Liver (tissue), 9 donors: Measurements from ENCODE around the gene C19orf44. TPM values are rescaled to one million over a fixed set of nuclear protein-coding genes. Genes with fewer than 3 reads are reported as not detected.

ENCODE experiments used
- DNase-seq: peaks from one replicate; pipeline ENCODE4 v3.0.0-alpha.2; 2017; ENCODE audit warnings: low spot score
- H3K27ac ChIP-seq, 2 donors: one replicate each; pipeline ENCODE4 v1.7.0; 2013; ENCODE audit warnings: inconsistent platforms in 2 of 2, low read length in 2 of 2, control low read depth in 1 of 2, low read depth in 1 of 2, mild to moderate bottlenecking in 1 of 2
- H3K27me3 ChIP-seq, 4 donors: one replicate each; pipeline versions ENCODE4 v1.6.1 to v1.7.0; 2013; ENCODE audit warnings: low read length in 3 of 4, inconsistent platforms in 1 of 4, mild to moderate bottlenecking in 1 of 4, moderate library complexity in 1 of 4; ENCODE audit not compliant: control insufficient read depth in 4 of 4, insufficient read depth in 4 of 4
- H3K36me3 ChIP-seq, 4 donors: one replicate each; pipeline versions ENCODE4 v1.6.1 to v1.7.0; 2013; ENCODE audit warnings: low read length in 3 of 4, mild to moderate bottlenecking in 3 of 4, low read depth in 1 of 4, moderate library complexity in 1 of 4; ENCODE audit not compliant: control insufficient read depth in 4 of 4, insufficient read depth in 3 of 4
- H3K4me1 ChIP-seq, 4 donors: one replicate each; pipeline versions ENCODE4 v1.6.1 to v1.7.0; 2013; ENCODE audit warnings: low read length in 3 of 4, mild to moderate bottlenecking in 3 of 4, moderate library complexity in 1 of 4; ENCODE audit not compliant: control insufficient read depth in 4 of 4, insufficient read depth in 4 of 4
- H3K4me3 ChIP-seq, 3 donors: one replicate each; pipeline versions ENCODE4 v1.6.1 to v1.7.0; 2013; ENCODE audit warnings: low read length in 3 of 3, control low read depth in 1 of 3, low read depth in 1 of 3, mild to moderate bottlenecking in 1 of 3
- H3K9ac ChIP-seq, 2 donors: one replicate each; pipeline ENCODE4 v1.7.0; 2013; ENCODE audit warnings: low read length in 2 of 2, mild to moderate bottlenecking in 2 of 2, moderate library complexity in 2 of 2, control low read depth in 1 of 2, low read depth in 1 of 2
- H3K9me3 ChIP-seq, 4 donors: one replicate each; pipeline versions ENCODE4 v1.6.1 to v1.7.0; 2013; ENCODE audit warnings: low read length in 3 of 4; ENCODE audit not compliant: control insufficient read depth in 4 of 4
- EGR1 ChIP-seq, 2 donors: IDR thresholded peaks; 2 replicates each; pipeline ENCODE4 v1.6.1; 2016 to 2018; ENCODE audit warnings: antibody characterized with exemption in 2 of 2, low read depth in 2 of 2
- FOXA1 ChIP-seq: IDR thresholded peaks from 2 replicates; pipeline ENCODE4 v1.6.1; 2016; ENCODE audit warnings: antibody characterized with exemption
- FOXA2 ChIP-seq: IDR thresholded peaks from 2 replicates; pipeline ENCODE4 v1.6.1; 2016; ENCODE audit warnings: antibody characterized with exemption
- GABPA ChIP-seq, 2 donors: IDR thresholded peaks in 1 of 2; conservative IDR thresholded peaks in 1 of 2; 2 replicates each; pipeline ENCODE4 v1.6.1; 2016; ENCODE audit warnings: antibody characterized with exemption in 2 of 2, mild to moderate bottlenecking in 1 of 2, moderate library complexity in 1 of 2
- HNF4A ChIP-seq, 2 donors: conservative IDR thresholded peaks; 2 replicates each; pipeline ENCODE4 v1.6.1; 2016; ENCODE audit warnings: antibody characterized with exemption in 2 of 2, mild to moderate bottlenecking in 2 of 2
- HNF4G ChIP-seq: IDR thresholded peaks from 2 replicates; pipeline ENCODE4 v1.6.1; 2016; ENCODE audit warnings: antibody characterized with exemption
- JUND ChIP-seq, 2 donors: IDR thresholded peaks; 2 replicates each; pipeline ENCODE4 v1.6.1; 2016; ENCODE audit warnings: antibody characterized with exemption in 2 of 2
- MAX ChIP-seq: IDR thresholded peaks from 2 replicates; pipeline ENCODE4 v1.6.1; 2016; ENCODE audit warnings: antibody characterized with exemption
- NR2F2 ChIP-seq: IDR thresholded peaks from 2 replicates; pipeline ENCODE4 v1.6.1; 2016; ENCODE audit warnings: antibody characterized with exemption
- RAD21 ChIP-seq, 2 donors: IDR thresholded peaks; 2 replicates each; pipeline ENCODE4 v1.6.1; 2016; ENCODE audit warnings: antibody characterized with exemption in 2 of 2, mild to moderate bottlenecking in 2 of 2
- REST ChIP-seq: IDR thresholded peaks from 2 replicates; pipeline ENCODE4 v1.6.1; 2016; ENCODE audit warnings: antibody characterized with exemption, mild to moderate bottlenecking
- RXRA ChIP-seq, 2 donors: IDR thresholded peaks; 2 replicates each; pipeline ENCODE4 v1.6.1; 2017 to 2018; ENCODE audit warnings: antibody characterized with exemption in 2 of 2, mild to moderate bottlenecking in 1 of 2
- SP1 ChIP-seq: IDR thresholded peaks from 2 replicates; pipeline ENCODE4 v1.6.1; 2018; ENCODE audit warnings: antibody characterized with exemption, mild to moderate bottlenecking
- TAF1 ChIP-seq: conservative IDR thresholded peaks from 2 replicates; pipeline ENCODE4 v1.6.1; 2016; ENCODE audit warnings: antibody characterized with exemption, mild to moderate bottlenecking
- YY1 ChIP-seq: IDR thresholded peaks from 2 replicates; pipeline ENCODE4 v1.6.1; 2016; ENCODE audit warnings: antibody characterized with exemption, mild to moderate bottlenecking
- WGBS: extraction: QIAGEN DNeasy Blood & Tissue Kit; methylation state at CpG from one replicate; pipeline ENCODE4 v1.1.7; 2013; 5-methylcytosine and 5-hydroxymethylcytosine counted together
- polyA plus RNA-seq, 2 donors: library from polyadenylated mRNA; stranded (reverse) in 1 of 2; unstranded in 1 of 2; fragments of 200-250 nt in 1 of 2; fragments of >200 nt in 1 of 2; fragmentation: Nextera tagmentation in 1 of 2; extraction: Ambion mirVana in 1 of 2; gene quantifications; one replicate each; pipeline versions ENCODE4 v1.2.1 to v1.2.3, GENCODE V29; 2013 to 2015
- total RNA-seq, 2 donors: library from RNA; depleted of rRNA; stranded (reverse); fragments of >200 nt; gene quantifications; one replicate each; pipeline ENCODE4 v1.2.3, GENCODE V29; 2014
- TF ChIP-seq, protein P1 (sequence below): IDR thresholded peaks from 2 replicates; pipeline ENCODE4 v1.6.1; 2016; ENCODE audit warnings: antibody characterized with exemption
- TF ChIP-seq, protein P2 (sequence below): fragments of 150-350 bp; IDR thresholded peaks from 2 replicates; pipeline ENCODE4 v1.5.1; 2017; ENCODE audit warnings: improper control_type of control experiment, low read depth, low read length; ENCODE audit not compliant: missing input control
- TF ChIP-seq, protein P3 (sequence below): IDR thresholded peaks from 2 replicates; pipeline ENCODE4 v1.6.1; 2016; ENCODE audit warnings: antibody characterized with exemption
- donor health status: healthy.
- donor health status: healthy.
- donor health status: healthy.
- donor health status: healthy.
- donor health status: healthy.

Gene C19orf44
- total and polyA plus RNA-seq, 4 donors, result 0.89 to 3.0 (median 1.3) TPM

GRCh38 chr19:16476401-16476800 is 19.8 kb upstream of the C19orf44 start (continued):
- TF ChIP-seq, protein P1, sequence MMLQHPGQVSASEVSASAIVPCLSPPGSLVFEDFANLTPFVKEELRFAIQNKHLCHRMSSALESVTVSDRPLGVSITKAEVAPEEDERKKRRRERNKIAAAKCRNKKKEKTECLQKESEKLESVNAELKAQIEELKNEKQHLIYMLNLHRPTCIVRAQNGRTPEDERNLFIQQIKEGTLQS, result no peak
- TF ChIP-seq SP1 (no peak), RAD21 (IDR thresholded peaks at IDR 0.05) (no peak), TAF1 (no peak)
- TF ChIP-seq, protein P2, sequence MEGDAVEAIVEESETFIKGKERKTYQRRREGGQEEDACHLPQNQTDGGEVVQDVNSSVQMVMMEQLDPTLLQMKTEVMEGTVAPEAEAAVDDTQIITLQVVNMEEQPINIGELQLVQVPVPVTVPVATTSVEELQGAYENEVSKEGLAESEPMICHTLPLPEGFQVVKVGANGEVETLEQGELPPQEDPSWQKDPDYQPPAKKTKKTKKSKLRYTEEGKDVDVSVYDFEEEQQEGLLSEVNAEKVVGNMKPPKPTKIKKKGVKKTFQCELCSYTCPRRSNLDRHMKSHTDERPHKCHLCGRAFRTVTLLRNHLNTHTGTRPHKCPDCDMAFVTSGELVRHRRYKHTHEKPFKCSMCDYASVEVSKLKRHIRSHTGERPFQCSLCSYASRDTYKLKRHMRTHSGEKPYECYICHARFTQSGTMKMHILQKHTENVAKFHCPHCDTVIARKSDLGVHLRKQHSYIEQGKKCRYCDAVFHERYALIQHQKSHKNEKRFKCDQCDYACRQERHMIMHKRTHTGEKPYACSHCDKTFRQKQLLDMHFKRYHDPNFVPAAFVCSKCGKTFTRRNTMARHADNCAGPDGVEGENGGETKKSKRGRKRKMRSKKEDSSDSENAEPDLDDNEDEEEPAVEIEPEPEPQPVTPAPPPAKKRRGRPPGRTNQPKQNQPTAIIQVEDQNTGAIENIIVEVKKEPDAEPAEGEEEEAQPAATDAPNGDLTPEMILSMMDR, result no peak

- Histone ChIP-seq H3K27ac (no peak overlapping the region), H3K27me3 (no peaks in the 10 kb centered on the region), H3K9ac (no peak overlapping the region), H3K9me3 (peaks cover 0 to 3% (median 0%) of the 10 kb centered on the region in 4 donors), H3K36me3 (no peaks in the 10 kb centered on the region), H3K4me1 (peaks cover 0 to under 1% (median 0%) of the 10 kb centered on the region in 4 donors), H3K4me3 (no peak overlapping the region)
- no peak for DNase-seq
- TF ChIP-seq TAF1 (no peak), RXRA (IDR thresholded peaks at IDR 0.05) (no peak), HNF4G (no peak), FOXA2 (no peak), YY1 (no peak), JUND (IDR thresholded peaks at IDR 0.05) (no peak), HNF4A (conservative IDR thresholded peaks at IDR 0.05) (no peak), SP1 (no peak), NR2F2 (no peak), FOXA1 (no peak), REST (no peak), EGR1 (IDR thresholded peaks at IDR 0.05; ENCODE audit: low read depth in 2 of 2) (no peak), GABPA (IDR thresholded peaks at IDR 0.05 in 1 of 2, conservative IDR thresholded peaks at IDR 0.05 in 1 of 2) (no peak), MAX (no peak), RAD21 (IDR thresholded peaks at IDR 0.05) (no peak)
- TF ChIP-seq, protein P3, sequence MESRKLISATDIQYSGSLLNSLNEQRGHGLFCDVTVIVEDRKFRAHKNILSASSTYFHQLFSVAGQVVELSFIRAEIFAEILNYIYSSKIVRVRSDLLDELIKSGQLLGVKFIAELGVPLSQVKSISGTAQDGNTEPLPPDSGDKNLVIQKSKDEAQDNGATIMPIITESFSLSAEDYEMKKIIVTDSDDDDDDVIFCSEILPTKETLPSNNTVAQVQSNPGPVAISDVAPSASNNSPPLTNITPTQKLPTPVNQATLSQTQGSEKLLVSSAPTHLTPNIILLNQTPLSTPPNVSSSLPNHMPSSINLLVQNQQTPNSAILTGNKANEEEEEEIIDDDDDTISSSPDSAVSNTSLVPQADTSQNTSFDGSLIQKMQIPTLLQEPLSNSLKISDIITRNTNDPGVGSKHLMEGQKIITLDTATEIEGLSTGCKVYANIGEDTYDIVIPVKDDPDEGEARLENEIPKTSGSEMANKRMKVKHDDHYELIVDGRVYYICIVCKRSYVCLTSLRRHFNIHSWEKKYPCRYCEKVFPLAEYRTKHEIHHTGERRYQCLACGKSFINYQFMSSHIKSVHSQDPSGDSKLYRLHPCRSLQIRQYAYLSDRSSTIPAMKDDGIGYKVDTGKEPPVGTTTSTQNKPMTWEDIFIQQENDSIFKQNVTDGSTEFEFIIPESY, result no peak
- TF ChIP-seq, protein P2, result no peak
- TF ChIP-seq, protein P1, result no peak
- WGBS, result 98% methylated on average over 1 of the region's 1 CpG
Measured at GRCh38 chr19:16477311-16477710, 18.9 kb upstream of the C19orf44 start.
